Measurements from ENCODE around the gene DPAGT1.

Gene DPAGT1

DNA sequence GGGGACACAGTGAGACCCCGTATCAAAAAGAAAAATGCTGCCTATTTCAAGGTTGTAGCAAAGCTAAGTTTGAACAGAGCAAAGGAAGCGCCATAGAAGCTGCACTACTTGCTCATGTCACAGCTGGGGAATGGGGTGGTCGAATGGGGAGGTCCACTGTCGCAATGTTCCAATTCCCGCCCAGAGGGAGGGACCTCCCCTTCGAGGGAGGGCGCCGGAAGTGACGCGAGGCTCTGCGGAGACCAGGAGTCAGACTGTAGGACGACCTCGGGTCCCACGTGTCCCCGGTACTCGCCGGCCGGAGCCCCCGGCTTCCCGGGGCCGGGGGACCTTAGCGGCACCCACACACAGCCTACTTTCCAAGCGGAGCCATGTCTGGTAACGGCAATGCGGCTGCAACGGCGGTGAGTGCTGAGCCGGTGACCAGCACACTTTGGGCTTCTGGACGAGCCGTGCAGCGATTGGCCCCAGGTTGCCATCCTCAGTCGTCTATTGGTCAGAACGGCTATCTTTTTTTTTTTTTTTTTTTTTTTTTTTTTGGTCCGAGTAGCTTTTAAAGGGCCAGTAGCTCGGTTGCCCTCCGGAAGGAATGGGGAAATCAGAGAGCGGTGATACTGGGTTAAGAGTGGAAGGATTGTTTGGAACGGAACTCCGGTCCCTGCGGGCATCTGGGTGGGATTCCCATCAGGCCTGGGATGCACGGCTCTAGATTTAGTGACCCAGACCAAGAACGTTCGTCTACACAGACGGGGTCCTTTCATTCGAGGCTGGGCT lies 16.8 kb downstream of the DPAGT1 start, which contains the start of gene HMBS (continued):
- TF ChIP-seq, protein P1, sequence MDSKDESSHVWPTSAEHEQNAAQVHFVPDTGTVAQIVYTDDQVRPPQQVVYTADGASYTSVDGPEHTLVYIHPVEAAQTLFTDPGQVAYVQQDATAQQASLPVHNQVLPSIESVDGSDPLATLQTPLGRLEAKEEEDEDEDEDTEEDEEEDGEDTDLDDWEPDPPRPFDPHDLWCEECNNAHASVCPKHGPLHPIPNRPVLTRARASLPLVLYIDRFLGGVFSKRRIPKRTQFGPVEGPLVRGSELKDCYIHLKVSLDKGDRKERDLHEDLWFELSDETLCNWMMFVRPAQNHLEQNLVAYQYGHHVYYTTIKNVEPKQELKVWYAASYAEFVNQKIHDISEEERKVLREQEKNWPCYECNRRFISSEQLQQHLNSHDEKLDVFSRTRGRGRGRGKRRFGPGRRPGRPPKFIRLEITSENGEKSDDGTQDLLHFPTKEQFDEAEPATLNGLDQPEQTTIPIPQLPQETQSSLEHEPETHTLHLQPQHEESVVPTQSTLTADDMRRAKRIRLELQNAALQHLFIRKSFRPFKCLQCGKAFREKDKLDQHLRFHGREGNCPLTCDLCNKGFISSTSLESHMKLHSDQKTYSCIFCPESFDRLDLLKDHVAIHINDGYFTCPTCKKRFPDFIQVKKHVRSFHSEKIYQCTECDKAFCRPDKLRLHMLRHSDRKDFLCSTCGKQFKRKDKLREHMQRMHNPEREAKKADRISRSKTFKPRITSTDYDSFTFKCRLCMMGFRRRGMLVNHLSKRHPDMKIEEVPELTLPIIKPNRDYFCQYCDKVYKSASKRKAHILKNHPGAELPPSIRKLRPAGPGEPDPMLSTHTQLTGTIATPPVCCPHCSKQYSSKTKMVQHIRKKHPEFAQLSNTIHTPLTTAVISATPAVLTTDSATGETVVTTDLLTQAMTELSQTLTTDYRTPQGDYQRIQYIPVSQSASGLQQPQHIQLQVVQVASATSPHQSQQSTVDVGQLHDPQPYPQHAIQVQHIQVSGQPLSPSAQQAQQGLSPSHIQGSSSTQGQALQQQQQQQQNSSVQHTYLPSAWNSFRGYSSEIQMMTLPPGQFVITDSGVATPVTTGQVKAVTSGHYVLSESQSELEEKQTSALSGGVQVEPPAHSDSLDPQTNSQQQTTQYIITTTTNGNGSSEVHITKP (tag by site-specific recombination; IDR thresholded peaks at IDR 0.05): peak; percentile 87
- TF ChIP-seq ZNF510 (tag by site-specific recombination; IDR thresholded peaks at IDR 0.05; ENCODE audit: insufficient replicate concordance) (no peak), KLF8 (tag by site-specific recombination; IDR thresholded peaks at IDR 0.05) (0 out of 2 replicates have a peak, but pooled peaks have one; percentile 32), ZFP41 (tag by site-specific recombination; IDR thresholded peaks at IDR 0.05; ENCODE audit: borderline replicate concordance) (no peak), SP7 (tag by site-specific recombination; IDR thresholded peaks at IDR 0.05) (peak; percentile 51; the same call in 1 of the 2 replicates), ZNF23 (tag by site-specific recombination; IDR thresholded peaks at IDR 0.05; ENCODE audit: borderline replicate concordance) (no peak), ZNF561 (tag by site-specific recombination; IDR thresholded peaks at IDR 0.05; ENCODE audit: borderline replicate concordance) (peak; percentile 28; the same call in 1 of the 2 replicates), MYNN (tag by site-specific recombination; IDR thresholded peaks at IDR 0.05; ENCODE audit: borderline replicate concordance) (no peak)

DNA sequence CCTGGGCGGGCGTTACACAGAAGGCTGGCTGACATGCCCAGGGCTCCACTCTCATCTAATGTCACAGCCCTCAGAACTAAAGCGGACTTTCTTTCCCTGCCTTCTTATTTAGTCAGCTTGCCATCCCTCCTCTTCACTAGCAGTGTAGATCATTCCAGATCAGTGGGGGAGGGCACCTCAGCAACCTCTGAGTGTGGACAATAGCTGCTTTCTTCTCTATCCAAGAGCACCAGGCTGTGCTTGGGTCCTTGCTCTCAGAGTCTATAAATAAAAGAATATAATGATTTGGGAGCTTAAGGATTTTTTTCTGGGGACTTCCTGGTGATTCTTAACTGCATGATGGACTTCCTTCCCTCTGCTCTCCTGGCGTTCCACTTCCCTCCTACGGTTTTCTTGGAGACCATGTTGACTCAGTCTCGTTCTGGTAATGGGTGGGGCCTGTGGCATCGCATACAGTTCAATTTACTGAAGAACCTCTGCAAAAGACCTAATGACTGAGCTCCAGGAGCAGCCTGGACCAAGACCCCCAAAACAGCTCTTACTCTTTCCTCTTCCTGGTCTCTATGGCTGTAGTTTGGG lies 19.9 kb downstream of the DPAGT1 start:
- H3K36me3 ChIP-seq (ENCODE audit: control insufficient read depth in 2 of 2, insufficient read depth in 1 of 2, low read length in 2 of 2): peaks cover 0 to 57% of the 10 kb centered on the region in 2 experiments; a peak in 2 of 3 replicates
- TF ChIP-seq OSR2 (tag by site-specific recombination; IDR thresholded peaks at IDR 0.05) (no peak), ZNF416 (tag by site-specific recombination; IDR thresholded peaks at IDR 0.05) (no peak), ZNF302 (tag by site-specific recombination; IDR thresholded peaks at IDR 0.05; ENCODE audit: low read depth) (no peak), ZBTB20 (tag by site-specific recombination; IDR thresholded peaks at IDR 0.05) (no peak), ZSCAN30 (tag by site-specific recombination; IDR thresholded peaks at IDR 0.05) (no peak), SP3 (tag by site-specific recombination; IDR thresholded peaks at IDR 0.05) (no peak), BCL11B (tag by site-specific recombination; IDR thresholded peaks at IDR 0.05; ENCODE audit: low read depth) (no peak), SALL2 (tag by site-specific recombination; IDR thresholded peaks at IDR 0.05; ENCODE audit: borderline replicate concordance) (no peak), ZNF785 (tag by site-specific recombination; IDR thresholded peaks at IDR 0.05) (no peak), ZNF324 (tag by site-specific recombination; IDR thresholded peaks at IDR 0.05) (no peak), ZNF544 (tag by site-specific recombination; IDR thresholded peaks at IDR 0.05) (no peak), ZNF174 (tag by site-specific recombination; IDR thresholded peaks at IDR 0.05) (no peak), ZNF610 (tag by site-specific recombination; IDR thresholded peaks at IDR 0.05; ENCODE audit: borderline replicate concordance) (no peak), ZFP69B (tag by site-specific recombination; IDR thresholded peaks at IDR 0.05) (no peak), GLI2 (tag by site-specific recombination; IDR thresholded peaks at IDR 0.05; ENCODE audit: borderline replicate concordance, low read depth) (no peak), ZNF791 (tag by site-specific recombination; IDR thresholded peaks at IDR 0.05) (no peak), ZNF169 (tag by site-specific recombination; IDR thresholded peaks at IDR 0.05) (no peak)
- TF ChIP-seq, protein P2, sequence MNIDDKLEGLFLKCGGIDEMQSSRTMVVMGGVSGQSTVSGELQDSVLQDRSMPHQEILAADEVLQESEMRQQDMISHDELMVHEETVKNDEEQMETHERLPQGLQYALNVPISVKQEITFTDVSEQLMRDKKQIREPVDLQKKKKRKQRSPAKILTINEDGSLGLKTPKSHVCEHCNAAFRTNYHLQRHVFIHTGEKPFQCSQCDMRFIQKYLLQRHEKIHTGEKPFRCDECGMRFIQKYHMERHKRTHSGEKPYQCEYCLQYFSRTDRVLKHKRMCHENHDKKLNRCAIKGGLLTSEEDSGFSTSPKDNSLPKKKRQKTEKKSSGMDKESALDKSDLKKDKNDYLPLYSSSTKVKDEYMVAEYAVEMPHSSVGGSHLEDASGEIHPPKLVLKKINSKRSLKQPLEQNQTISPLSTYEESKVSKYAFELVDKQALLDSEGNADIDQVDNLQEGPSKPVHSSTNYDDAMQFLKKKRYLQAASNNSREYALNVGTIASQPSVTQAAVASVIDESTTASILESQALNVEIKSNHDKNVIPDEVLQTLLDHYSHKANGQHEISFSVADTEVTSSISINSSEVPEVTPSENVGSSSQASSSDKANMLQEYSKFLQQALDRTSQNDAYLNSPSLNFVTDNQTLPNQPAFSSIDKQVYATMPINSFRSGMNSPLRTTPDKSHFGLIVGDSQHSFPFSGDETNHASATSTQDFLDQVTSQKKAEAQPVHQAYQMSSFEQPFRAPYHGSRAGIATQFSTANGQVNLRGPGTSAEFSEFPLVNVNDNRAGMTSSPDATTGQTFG (tag by site-specific recombination; IDR thresholded peaks at IDR 0.05; ENCODE audit: borderline replicate concordance): no peak
- TF ChIP-seq, protein P3, sequence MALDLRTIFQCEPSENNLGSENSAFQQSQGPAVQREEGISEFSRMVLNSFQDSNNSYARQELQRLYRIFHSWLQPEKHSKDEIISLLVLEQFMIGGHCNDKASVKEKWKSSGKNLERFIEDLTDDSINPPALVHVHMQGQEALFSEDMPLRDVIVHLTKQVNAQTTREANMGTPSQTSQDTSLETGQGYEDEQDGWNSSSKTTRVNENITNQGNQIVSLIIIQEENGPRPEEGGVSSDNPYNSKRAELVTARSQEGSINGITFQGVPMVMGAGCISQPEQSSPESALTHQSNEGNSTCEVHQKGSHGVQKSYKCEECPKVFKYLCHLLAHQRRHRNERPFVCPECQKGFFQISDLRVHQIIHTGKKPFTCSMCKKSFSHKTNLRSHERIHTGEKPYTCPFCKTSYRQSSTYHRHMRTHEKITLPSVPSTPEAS (tag by site-specific recombination; IDR thresholded peaks at IDR 0.05): no peak
- TF ChIP-seq, protein P4, sequence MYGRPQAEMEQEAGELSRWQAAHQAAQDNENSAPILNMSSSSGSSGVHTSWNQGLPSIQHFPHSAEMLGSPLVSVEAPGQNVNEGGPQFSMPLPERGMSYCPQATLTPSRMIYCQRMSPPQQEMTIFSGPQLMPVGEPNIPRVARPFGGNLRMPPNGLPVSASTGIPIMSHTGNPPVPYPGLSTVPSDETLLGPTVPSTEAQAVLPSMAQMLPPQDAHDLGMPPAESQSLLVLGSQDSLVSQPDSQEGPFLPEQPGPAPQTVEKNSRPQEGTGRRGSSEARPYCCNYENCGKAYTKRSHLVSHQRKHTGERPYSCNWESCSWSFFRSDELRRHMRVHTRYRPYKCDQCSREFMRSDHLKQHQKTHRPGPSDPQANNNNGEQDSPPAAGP (tag by site-specific recombination; IDR thresholded peaks at IDR 0.05): no peak
- CTCF ChIA-PET: interaction anchor here (1.1 kb wide), 1 partner anchor 50 kb away, joined by 3 read pairs; no protein-coding TSS in a partner anchor
- H3K4me3 ChIP-seq (ENCODE audit: low read depth, low read length): no peak overlapping the region
- no peak overlapping the region for H3K27ac ChIP-seq (ENCODE audit: extremely low read depth, low read depth, low read length)
- no peaks in the 10 kb centered on the region for H3K9me3 ChIP-seq (ENCODE audit: control insufficient read depth, insufficient read depth, low read depth, low read length)
- POLR2A ChIA-PET: interaction anchor here (0.6 to 2.4 kb wide), 3 partner anchors 10 to 120 kb away, joined by 3 to 9 read pairs (median 7); partner anchors contain the start of gene VPS11
- 0 out of 2 replicates have a peak, but pooled peaks cover 3% of the 10 kb centered on the region for H3K4me1 ChIP-seq (ENCODE audit: control insufficient read depth, insufficient read depth, low read length)
